Lung (tissue), 16 donors: ENCODE measurements around the gene C3orf18. TPM values are rescaled to one million over a fixed set of nuclear protein-coding genes. Genes with fewer than 3 reads are reported as not detected.

Experiments used
- ATAC-seq: fragments of 200-7000 bp; cut with Tn5 transposase; one replicate; pipeline ENCODE4 v1.9.1; 2020; ENCODE audit warnings: moderate number of reproducible peaks; ENCODE audit not compliant: insufficient read depth, low FRiP score
- DNase-seq, 3 donors: peaks; one replicate each; pipeline ENCODE4 v3.0.0-alpha.2; 2013 to 2017
- H3K27ac ChIP-seq, 2 donors: one replicate each; pipeline ENCODE4 v1.5.1; 2013; ENCODE audit warnings: mild to moderate bottlenecking in 2 of 2, moderate library complexity in 2 of 2, control low read depth in 1 of 2, inconsistent platforms in 1 of 2, low read depth in 1 of 2, low read length in 1 of 2
- H3K27me3 ChIP-seq, 3 donors: one replicate each; pipeline ENCODE4 v1.5.1; 2013; ENCODE audit warnings: low read length in 2 of 3; ENCODE audit not compliant: control insufficient read depth in 3 of 3, insufficient read depth in 3 of 3
- H3K36me3 ChIP-seq, 4 donors: one replicate each; pipeline ENCODE4 v1.5.1; 2013; ENCODE audit warnings: low read length in 4 of 4, mild to moderate bottlenecking in 1 of 4, moderate library complexity in 1 of 4; ENCODE audit not compliant: control insufficient read depth in 4 of 4, insufficient read depth in 4 of 4
- H3K4me1 ChIP-seq, 5 donors: one replicate each; pipeline ENCODE4 v1.5.1; 2013; ENCODE audit warnings: low read length in 5 of 5, mild to moderate bottlenecking in 2 of 5, moderate library complexity in 1 of 5; ENCODE audit not compliant: control insufficient read depth in 5 of 5, insufficient read depth in 5 of 5
- H3K4me3 ChIP-seq: one replicate; pipeline ENCODE4 v1.5.1; 2013; ENCODE audit warnings: mild to moderate bottlenecking, control low read depth, moderate library complexity
- H3K9ac ChIP-seq, 2 donors: one replicate each; pipeline ENCODE4 v1.5.1; 2013; ENCODE audit warnings: low read length in 2 of 2, control low read depth in 1 of 2; ENCODE audit not compliant: insufficient read depth in 1 of 2
- H3K9me3 ChIP-seq, 4 donors: one replicate each; pipeline ENCODE4 v1.5.1; 2013; ENCODE audit warnings: low read length in 3 of 4, mild to moderate bottlenecking in 1 of 4, moderate library complexity in 1 of 4; ENCODE audit not compliant: control insufficient read depth in 4 of 4, insufficient read depth in 3 of 4
- CTCF ChIP-seq: IDR thresholded peaks from 2 replicates; pipeline ENCODE4 v1.5.1; 2012; ENCODE audit warnings: mild to moderate bottlenecking; ENCODE audit errors: control extremely low read depth, extremely low read depth
- WGBS, 2 donors: extraction: QIAGEN DNeasy Blood & Tissue Kit; methylation state at CpG; one replicate each; pipeline ENCODE4 v1.1.7; 2013; 5-methylcytosine and 5-hydroxymethylcytosine counted together
- long read RNA-seq, 5 donors: transcript quantifications; one replicate each; lab custom pipeline, GENCODE V29; 2026
- polyA plus RNA-seq, 2 donors: library from polyadenylated mRNA; stranded (reverse); fragments of 200-250 nt; gene quantifications; one replicate each; pipeline ENCODE4 v1.2.1, GENCODE V29; 2013
- total RNA-seq, 2 donors: library from RNA; depleted of rRNA in 1 of 2; stranded (reverse); fragments of >200 nt in 1 of 2; gene quantifications; one replicate each; pipeline ENCODE4 v1.2.1, GENCODE V29; 2014 to 2021
- donor health status: control.
- donor health status: control.
- donor health status: Bipolar disorder and iron deficiency.
- donor health status: healthy.
- donor health status: DM: yes; HTN: yes; CAD: no.

C3orf18 gene
- total RNA-seq (1 to 10 TPM; 5.7 to 7.0 TPM), polyA plus RNA-seq (1 to 10 TPM; 2.7 to 3.2 TPM)
- long read RNA-seq, donor 1, transcript C3orf18-203 (5 exons, 2,486 nt), result major isoform, 5 of 11 reads
- long read RNA-seq, donor 1, transcript C3orf18-210 (4 exons, 788 nt), result major isoform, 5 of 11 reads
- long read RNA-seq, donor 1, partial matches to known transcripts, result 0 of 11 reads
- long read RNA-seq, donor 1, other reads (novel, unspliced or antisense), result 0 of 11 reads
- long read RNA-seq, donor 2, partial matches to known transcripts, result 9 of 12 reads
- long read RNA-seq, donor 2, other reads (novel, unspliced or antisense), result 0 of 12 reads
- long read RNA-seq, donor 3, partial matches to known transcripts, result 8 of 10 reads
- long read RNA-seq, donor 3, other reads (novel, unspliced or antisense), result 0 of 10 reads
- long read RNA-seq, donor 4, partial matches to known transcripts, result 10 of 12 reads
- long read RNA-seq, donor 4, other reads (novel, unspliced or antisense), result 0 of 12 reads
- long read RNA-seq, donor 5, partial matches to known transcripts, result 0 of 7 reads
- long read RNA-seq, donor 5, other reads (novel, unspliced or antisense), result 0 of 7 reads

- Histone ChIP-seq H3K9ac (peak within 1 kb of the TSS; percentile 8 to 31), H3K9me3 (no peaks in the 10 kb centered on the region), H3K36me3 (peaks cover 0 to 2% (median 0%) of the 10 kb centered on the region in 4 donors), H3K4me1 (peaks cover 0 to 26% (median 13%) of the 10 kb centered on the region in 5 donors), H3K27me3 (no peaks in the 10 kb centered on the region), H3K4me3 (peak within 1 kb of the TSS; percentile 33), H3K27ac (peak within 1 kb of the TSS; percentile 35 to 69)
- ATAC-seq, result peak; percentile 76
- no peak for TF ChIP-seq CTCF
- WGBS, 2 donors, result 2 to 3% methylated on average over 53 of the region's 53 CpGs
- DNase-seq, result peak; percentile 92 to 94 (median 93)
Observed at GRCh38 chr3:50567386-50568167, at the start of gene C3orf18. Gene C3orf18, minus strand, starts transcription at chr3:50567747. Its CDS starts 2,048 bp downstream, at chr3:50565699.

DNA sequence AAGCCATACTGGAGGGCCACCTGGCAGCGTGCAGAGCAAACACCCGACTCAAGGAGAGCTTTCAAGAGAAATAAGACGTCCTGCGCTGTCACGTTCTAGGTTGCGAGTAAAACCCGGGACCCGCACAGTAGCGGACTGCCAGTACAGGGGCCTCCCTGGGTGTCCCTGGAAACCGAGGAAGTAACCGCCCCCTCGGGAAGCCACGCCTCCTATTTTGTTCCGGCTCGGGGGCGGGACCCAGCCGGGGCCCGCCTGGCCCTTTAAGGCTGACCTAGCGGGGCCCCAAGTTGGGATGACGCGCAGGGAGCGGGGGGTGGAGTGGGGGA, 49.2 kb upstream of the C3orf18 start:
- H3K27ac ChIP-seq, result peak overlapping the region; percentile 64 to 76
- TF ChIP-seq CTCF, result no peak
- H3K9me3 ChIP-seq, result no peaks in the 10 kb centered on the region
- H3K27me3 ChIP-seq, result no peaks in the 10 kb centered on the region
- peak overlapping the region in 1 of 2 donors; percentile 54 for H3K9ac ChIP-seq
- ATAC-seq, result peak; percentile 78
- peaks cover 0 to 4% (median 2%) of the 10 kb centered on the region in 4 donors for H3K36me3 ChIP-seq
- DNase-seq, result peak; percentile 96
- WGBS, 2 donors, result 0 to 1% methylated on average over 18 to 22 of the region's 22 CpGs
- no peak overlapping the region for H3K4me3 ChIP-seq
- H3K4me1 ChIP-seq, result peaks cover 3 to 30% (median 24%) of the 10 kb centered on the region in 5 donors

- WGBS, 2 donors, result 1% methylated on average over 24 of the region's 24 CpGs
Observed at GRCh38 chr3:50616003-50616769, 48.6 kb upstream of the C3orf18 start.

More at GRCh38 chr3:50616003-50616769, 48.6 kb upstream of the C3orf18 start:
- Histone ChIP-seq H3K27me3 (no peaks in the 10 kb centered on the region), H3K36me3 (peaks cover 0 to 4% (median 3%) of the 10 kb centered on the region in 4 donors), H3K27ac (peak overlapping the region; percentile 64 to 76), H3K4me1 (peaks cover 3 to 30% (median 24%) of the 10 kb centered on the region in 5 donors), H3K9ac (peak overlapping the region in 1 of 2 donors; percentile 54), H3K4me3 (no peak overlapping the region), H3K9me3 (no peaks in the 10 kb centered on the region)
- TF ChIP-seq CTCF, result peak; percentile 97
- peak; percentile 84 to 88 (median 85) for DNase-seq
- ATAC-seq, result peak; percentile 34
